Neuronal stem cell (in vitro differentiated cells): ENCODE data around the gene AFTPH.

Source experiments
- DNase-seq: peaks from one replicate; pipeline ENCODE4 v3.0.0-alpha.2; 2013; ENCODE audit warnings: low spot score
- H2AFZ ChIP-seq: one replicate; pipeline ENCODE4 v1.6.1; 2013; ENCODE audit warnings: mild to moderate bottlenecking, low read length, inconsistent platforms
- H2AK5ac ChIP-seq: 2 replicates; pipeline ENCODE4 v1.6.1; 2013; ENCODE audit warnings: low read depth, mild to moderate bottlenecking, inconsistent platforms, low read length, moderate library complexity, mixed read lengths
- H2BK120ac ChIP-seq: 2 replicates; pipeline ENCODE4 v1.6.1; 2013; ENCODE audit warnings: low read depth, mild to moderate bottlenecking, inconsistent platforms, low read length, moderate library complexity, mixed read lengths
- H2BK12ac ChIP-seq: one replicate; pipeline ENCODE4 v1.6.1; 2013; ENCODE audit warnings: low read length, inconsistent platforms
- H2BK15ac ChIP-seq: 2 replicates; pipeline ENCODE4 v1.6.1; 2013; ENCODE audit warnings: mild to moderate bottlenecking, low read length, inconsistent platforms, mixed read lengths
- H2BK5ac ChIP-seq: one replicate; pipeline ENCODE4 v1.6.1; 2013; ENCODE audit warnings: inconsistent platforms, mild to moderate bottlenecking, low read length, moderate library complexity
- H3K14ac ChIP-seq: one replicate; pipeline ENCODE4 v1.6.1; 2013; ENCODE audit warnings: low read length, inconsistent platforms
- H3K18ac ChIP-seq: 2 replicates; pipeline ENCODE4 v1.6.1; 2013; ENCODE audit warnings: low read length, inconsistent platforms
- H3K23ac ChIP-seq: 2 replicates; pipeline ENCODE4 v1.6.1; 2013; ENCODE audit warnings: low read depth, mild to moderate bottlenecking, mixed read lengths, low read length, inconsistent platforms; ENCODE audit not compliant: poor library complexity
- H3K27ac ChIP-seq: replicated peaks from 3 replicates; pipeline ENCODE4 v1.5.1; 2013; ENCODE audit warnings: low read length, inconsistent platforms
- H3K27me3 ChIP-seq, 3 experiments: 2 replicates each; pipeline ENCODE4 v1.6.1; 2013; ENCODE audit warnings: low read length in 3 of 3, mild to moderate bottlenecking in 2 of 3, inconsistent platforms in 1 of 3, low read depth in 1 of 3, mixed read lengths in 1 of 3, moderate library complexity in 1 of 3; ENCODE audit not compliant: control insufficient read depth in 3 of 3, insufficient read depth in 3 of 3
- H3K36me3 ChIP-seq, 2 donors: replicated peaks in 1 of 2; 2 replicates each; pipeline ENCODE4 v1.6.1; 2013; ENCODE audit warnings: low read length in 2 of 2; ENCODE audit not compliant: control insufficient read depth in 2 of 2, insufficient read depth in 2 of 2
- H3K4ac ChIP-seq: 2 replicates; pipeline ENCODE4 v1.6.1; 2013; ENCODE audit warnings: inconsistent platforms, mild to moderate bottlenecking, low read length, moderate library complexity
- H3K4me1 ChIP-seq, 2 donors: 1 replicate in 1 of 2; 2 replicates in 1 of 2; pipeline ENCODE4 v1.6.1; 2013; ENCODE audit warnings: low read length in 2 of 2, low read depth in 1 of 2; ENCODE audit not compliant: control insufficient read depth in 2 of 2, insufficient read depth in 1 of 2
- H3K4me2 ChIP-seq: one replicate; pipeline ENCODE4 v1.6.1; 2013; ENCODE audit warnings: mild to moderate bottlenecking, low read length, inconsistent platforms; ENCODE audit not compliant: insufficient read depth, poor library complexity, severe bottlenecking
- H3K4me3 ChIP-seq, 2 donors: 2 replicates each; pipeline ENCODE4 v1.5.1; 2013; ENCODE audit warnings: low read length in 2 of 2, mild to moderate bottlenecking in 2 of 2, inconsistent platforms in 1 of 2, moderate library complexity in 1 of 2
- H3K79me1 ChIP-seq: one replicate; pipeline ENCODE4 v1.6.1; 2013; ENCODE audit warnings: low read depth, mild to moderate bottlenecking, inconsistent platforms, low read length, moderate library complexity
- H3K9ac ChIP-seq: one replicate; pipeline ENCODE4 v1.6.1; 2013; ENCODE audit warnings: mild to moderate bottlenecking, low read depth, low read length, inconsistent platforms; ENCODE audit not compliant: poor library complexity
- H3K9me3 ChIP-seq, 2 donors: replicated peaks in 1 of 2; 2 replicates each; pipeline versions ENCODE3 to v1.6.1; 2013; ENCODE audit warnings: low read length in 2 of 2, mild to moderate bottlenecking in 2 of 2, inconsistent platforms in 1 of 2, low read depth in 1 of 2, mixed read lengths in 1 of 2, moderate library complexity in 1 of 2; ENCODE audit not compliant: control insufficient read depth in 2 of 2, insufficient read depth in 1 of 2
- H4K8ac ChIP-seq: one replicate; pipeline ENCODE4 v1.6.1; 2013; ENCODE audit warnings: low read depth, mild to moderate bottlenecking, inconsistent platforms, low read length, moderate library complexity
- H4K91ac ChIP-seq: one replicate; pipeline ENCODE4 v1.6.1; 2013; ENCODE audit warnings: low read length, low read depth, mild to moderate bottlenecking, inconsistent platforms; ENCODE audit not compliant: poor library complexity
- WGBS, 2 donors: extraction: QIAGEN DNeasy Blood & Tissue Kit; methylation state at CpG; one replicate each; pipeline ENCODE4 v1.1.7; 2013; ENCODE audit warnings: missing lambda C conversion rate in 2 of 2, mixed read lengths in 1 of 2; ENCODE audit not compliant: insufficient read length in 2 of 2, insufficient replicate concordance in 1 of 2; ENCODE audit errors: extremely low coverage in 2 of 2; 5-methylcytosine and 5-hydroxymethylcytosine counted together

The AFTPH gene

DNA sequence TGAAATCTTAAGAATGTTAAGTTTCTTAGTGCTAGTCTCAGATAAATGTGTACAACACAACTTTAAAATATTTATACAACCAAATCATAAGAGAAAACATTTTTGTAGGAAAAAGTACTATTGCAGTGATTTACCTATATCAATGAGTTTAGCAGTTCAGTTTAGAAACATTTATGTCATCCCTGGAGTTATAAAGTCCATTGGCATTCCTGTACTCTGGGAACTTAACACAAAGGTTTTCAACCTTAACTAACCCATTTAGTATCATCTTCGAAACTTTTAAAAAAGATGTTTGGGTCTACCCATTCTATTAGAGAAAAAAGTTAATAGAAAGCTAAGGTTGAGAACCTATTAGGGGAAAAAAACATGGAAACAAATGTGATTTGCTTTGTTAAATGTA lies 10.9 kb downstream of the AFTPH start:
- Histone ChIP-seq H3K4me2 (no peak overlapping the region), H3K27ac (no peak overlapping the region), H4K91ac (no peak overlapping the region), H3K4me3 (no peak overlapping the region), H2AFZ (no peak overlapping the region), H3K4ac (no peak overlapping the region), H2BK120ac (no peak overlapping the region), H2BK12ac (no peak overlapping the region), H2AK5ac (no peak overlapping the region), H3K36me3 (no peaks in the 10 kb centered on the region), H3K9me3 (no peaks in the 10 kb centered on the region), H3K14ac (no peak overlapping the region), H2BK15ac (no peak overlapping the region), H3K9ac (no peak overlapping the region), H3K4me1 (peaks cover 0 to 2% of the 10 kb centered on the region in 2 donors), H3K79me1 (no peaks in the 10 kb centered on the region), H2BK5ac (no peak overlapping the region), H3K27me3 (no peaks in the 10 kb centered on the region), H3K23ac (no peak overlapping the region), H3K18ac (no peak overlapping the region), H4K8ac (no peak overlapping the region)
- WGBS, 2 donors, result no CpG with 5 or more reads among the region's 1 CpG
- no peak for DNase-seq

DNA sequence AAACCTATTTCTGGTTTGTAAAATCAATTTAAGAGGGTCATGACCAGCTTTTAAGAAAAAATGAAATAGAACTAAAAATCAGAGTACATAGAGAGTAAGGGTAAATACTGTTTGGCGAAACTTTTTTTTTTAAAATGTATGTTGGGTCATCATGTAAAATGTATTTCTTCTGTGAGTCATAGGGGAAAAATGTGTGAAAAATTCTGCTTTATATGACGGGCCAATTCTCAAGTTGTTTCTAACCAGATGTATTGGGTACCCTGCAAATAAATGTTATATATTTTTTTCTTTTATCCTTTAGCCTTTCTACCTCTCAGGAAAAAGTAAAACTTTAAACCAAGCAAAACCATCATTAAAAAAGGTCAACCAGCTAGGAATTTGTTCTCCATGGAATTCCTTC lies 13.9 kb downstream of the AFTPH start:
- Histone ChIP-seq H3K27ac (no peak overlapping the region), H3K9me3 (no peaks in the 10 kb centered on the region), H3K14ac (no peak overlapping the region), H2BK5ac (no peak overlapping the region), H2BK15ac (no peak overlapping the region), H3K23ac (no peak overlapping the region), H3K27me3 (no peaks in the 10 kb centered on the region), H2AFZ (no peak overlapping the region), H3K4ac (no peak overlapping the region), H4K8ac (no peak overlapping the region), H3K9ac (no peak overlapping the region), H3K4me1 (peaks cover 0 to 2% of the 10 kb centered on the region in 2 donors), H3K4me3 (no peak overlapping the region), H2AK5ac (no peak overlapping the region), H2BK120ac (no peak overlapping the region), H4K91ac (no peak overlapping the region), H3K4me2 (no peak overlapping the region), H3K36me3 (no peaks in the 10 kb centered on the region), H3K79me1 (no peaks in the 10 kb centered on the region), H2BK12ac (no peak overlapping the region), H3K18ac (no peak overlapping the region)
- DNase-seq, result no peak
- no CpG with 5 or more reads among the region's 2 CpGs for WGBS, 2 donors

DNA sequence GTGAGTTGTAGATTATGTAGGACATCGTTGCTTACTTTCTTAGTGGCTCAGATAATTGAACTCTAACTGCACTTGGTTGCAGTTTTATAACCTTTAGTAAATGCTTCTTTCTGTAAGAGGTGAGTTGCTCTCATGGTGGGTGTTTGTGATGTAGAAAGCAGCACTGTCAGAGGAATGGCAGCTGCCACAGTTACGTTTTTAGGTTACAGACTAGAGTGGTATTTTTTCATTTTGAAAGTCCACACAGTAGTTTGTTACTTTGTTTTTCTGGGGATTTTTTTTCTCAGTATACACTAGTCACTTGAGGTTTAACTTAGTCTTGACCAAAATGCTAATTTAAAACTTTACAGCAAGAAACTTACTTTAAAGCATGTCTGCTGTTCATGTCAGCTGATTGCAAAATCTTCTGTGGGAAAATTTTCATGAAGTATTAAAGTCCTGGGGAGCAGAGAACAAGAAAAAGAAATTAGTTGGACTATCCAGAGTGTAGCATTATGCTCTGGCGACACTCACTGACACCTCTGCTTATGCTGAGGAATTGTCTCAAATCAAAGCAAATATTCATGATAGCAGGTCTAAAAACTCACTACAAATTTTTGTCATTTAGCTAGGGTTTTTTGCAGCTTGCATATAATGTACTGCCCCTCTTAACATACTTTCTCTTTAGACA lies 14.8 kb downstream of the AFTPH start:
- no peak overlapping the region for H3K23ac ChIP-seq
- H3K18ac ChIP-seq, result no peak overlapping the region
- no peak overlapping the region for H3K27ac ChIP-seq
- WGBS, 2 donors, result no CpG with 5 or more reads among the region's 3 CpGs
- H2BK120ac ChIP-seq, result no peak overlapping the region
- H3K79me1 ChIP-seq, result no peaks in the 10 kb centered on the region
- H3K9ac ChIP-seq, result no peak overlapping the region
- no peak overlapping the region for H2BK15ac ChIP-seq
- no peak overlapping the region for H2BK12ac ChIP-seq
- H3K14ac ChIP-seq, result no peak overlapping the region
- H2BK5ac ChIP-seq, result no peak overlapping the region
- H3K4me3 ChIP-seq, result no peak overlapping the region
- no peak overlapping the region for H2AFZ ChIP-seq
- H3K9me3 ChIP-seq, result no peaks in the 10 kb centered on the region
- H3K4ac ChIP-seq, result no peak overlapping the region
- H4K8ac ChIP-seq, result no peak overlapping the region
- no peaks in the 10 kb centered on the region for H3K27me3 ChIP-seq
- DNase-seq, result no peak
- H3K4me1 ChIP-seq, result peaks cover 0 to 2% of the 10 kb centered on the region in 2 donors
- H4K91ac ChIP-seq, result no peak overlapping the region
- no peak overlapping the region for H2AK5ac ChIP-seq
- no peaks in the 10 kb centered on the region for H3K36me3 ChIP-seq
- no peak overlapping the region for H3K4me2 ChIP-seq

DNA sequence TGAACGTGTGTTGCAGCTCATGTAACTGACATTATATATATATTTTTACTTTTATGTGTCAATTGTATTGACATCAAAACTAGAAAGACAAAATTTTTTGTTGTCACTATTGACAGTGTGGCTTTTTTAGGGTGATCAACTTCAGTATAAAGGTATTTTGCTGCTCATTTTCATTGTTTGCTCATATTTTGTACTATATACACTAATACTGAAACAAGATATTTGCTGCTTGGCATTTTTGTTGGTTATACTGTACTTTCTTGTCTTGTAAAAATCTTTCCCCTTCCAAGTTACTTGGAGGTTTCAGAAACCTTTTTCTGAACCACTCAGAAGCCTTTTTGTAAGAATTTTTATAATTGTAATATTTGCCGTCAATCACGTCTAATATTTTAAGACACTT lies 16.5 kb downstream of the AFTPH start:
- Histone ChIP-seq H2BK12ac (no peak overlapping the region), H2BK120ac (no peak overlapping the region), H2BK15ac (no peak overlapping the region), H3K4me1 (peaks cover 0 to 2% of the 10 kb centered on the region in 2 donors), H2AK5ac (no peak overlapping the region), H3K36me3 (no peaks in the 10 kb centered on the region), H3K4me2 (no peak overlapping the region), H3K23ac (no peak overlapping the region), H4K91ac (no peak overlapping the region), H3K18ac (no peak overlapping the region), H3K27ac (no peak overlapping the region), H2BK5ac (no peak overlapping the region), H3K79me1 (no peaks in the 10 kb centered on the region), H3K4me3 (no peak overlapping the region), H3K9me3 (no peaks in the 10 kb centered on the region), H3K14ac (no peak overlapping the region), H4K8ac (no peak overlapping the region), H3K4ac (no peak overlapping the region), H3K27me3 (no peaks in the 10 kb centered on the region), H2AFZ (no peak overlapping the region), H3K9ac (no peak overlapping the region)
- WGBS, 2 donors, result no CpG with 5 or more reads among the region's 3 CpGs
- no peak for DNase-seq
